Activated CD4-positive, alpha-beta T cell treated with anti-CD3 and anti-CD28 coated beads for 36 hours (primary cell): ENCODE measurements around the gene ANTXR2. TPM values are rescaled to one million over a fixed set of nuclear protein-coding genes. Genes with fewer than 3 reads are reported as not detected.

Source experiments
- ATAC-seq: fragments of 200-7000 bp; cut with Tn5 transposase; one replicate; pipeline ENCODE4 v1.10.0; 2021; ENCODE audit warnings: mild to moderate bottlenecking, moderate library complexity
- CTCF ChIA-PET: fragments of 350-600 bp; sonication (Branson Sonifier 250); formaldehyde crosslinking; loops from one replicate; lab custom pipeline; 2021; ENCODE audit warnings: antibody characterized with exemption; lab: Charles Lee
- POLR2A ChIA-PET: fragments of 350-600 bp; sonication (Branson Sonifier 250); formaldehyde crosslinking; loops from one replicate; lab custom pipeline; 2021; ENCODE audit warnings: antibody characterized with exemption, inconsistent platforms; lab: Charles Lee
- DNase-seq: peaks from one replicate; pipeline ENCODE4 v3.0.0-alpha.2; 2020
- H3K27ac Mint-ChIP-seq: one replicate; pipeline ENCODE4 v1.8.0; 2021; ENCODE audit warnings: mixed read lengths
- H3K27me3 Mint-ChIP-seq: one replicate; pipeline ENCODE4 v1.8.0; 2021; ENCODE audit warnings: mixed read lengths
- H3K36me3 Mint-ChIP-seq: one replicate; pipeline ENCODE4 v1.8.0; 2021; ENCODE audit warnings: low read depth, mixed read lengths
- H3K4me1 Mint-ChIP-seq: one replicate; pipeline ENCODE4 v1.8.0; 2021; ENCODE audit warnings: mixed read lengths
- H3K4me3 Mint-ChIP-seq: one replicate; pipeline ENCODE4 v1.8.0; 2021; ENCODE audit warnings: mild to moderate bottlenecking, moderate library complexity, mixed read lengths
- H3K9me3 Mint-ChIP-seq: one replicate; pipeline ENCODE4 v1.8.0; 2021; ENCODE audit warnings: low read depth, mixed read lengths
- intact Hi-C, 2 experiments: fragments of 100-400 bp; cut with DNase I in 1 of 2; cut with micrococcal nuclease in 1 of 2; formaldehyde crosslinking; loops; one replicate each; pipeline versions ENCODE4 v1.14.2 to v1.15.1; 2022 to 2024; cut with DNase I, micrococcal nuclease
- total RNA-seq, 2 experiments: library from RNA; stranded (reverse); gene quantifications; one replicate each; pipeline ENCODE4 v1.2.3, GENCODE V29; 2021

The ANTXR2 gene
- total RNA-seq, 2 experiments from 2014 or later: 2.3 to 3.8 TPM

- peaks cover 74% of the 10 kb centered on the region for H3K4me1 Mint-ChIP-seq
- POLR2A ChIA-PET: interaction anchor here (0.7 kb wide), 1 partner anchor 85 kb away, joined by 3 read pairs; no protein-coding TSS in a partner anchor
- ATAC-seq: no peak
- CTCF ChIA-PET: interaction anchor here (0.7 to 3.0 kb wide), 5 partner anchors 8 to 116 kb away, joined by 3 to 14 read pairs (median 3); no protein-coding TSS in a partner anchor
- DNase-seq: no peak
- no peaks in the 10 kb centered on the region for H3K9me3 Mint-ChIP-seq
- peak overlapping the region; percentile 56 for H3K27ac Mint-ChIP-seq
- peak overlapping the region; percentile 23 for H3K4me3 Mint-ChIP-seq
- intact Hi-C loops: no loop called here
- no peaks in the 10 kb centered on the region for H3K27me3 Mint-ChIP-seq
- peaks cover 28% of the 10 kb centered on the region for H3K36me3 Mint-ChIP-seq
These were observed 3.8 kb downstream of the ANTXR2 start for GRCh38 chr4:80069108-80069836.

GRCh38 chr4:80065601-80066000 lies 7.4 kb downstream of the ANTXR2 start:
- Mint-ChIP-seq H3K36me3 (peaks cover 36% of the 10 kb centered on the region), H3K9me3 (no peaks in the 10 kb centered on the region), H3K4me3 (no peak overlapping the region), H3K4me1 (peaks cover 55% of the 10 kb centered on the region), H3K27me3 (no peaks in the 10 kb centered on the region), H3K27ac (no peak overlapping the region)
- DNase-seq (no peak), ATAC-seq (no peak)
- CTCF ChIA-PET: interaction anchor here (0.6 kb wide), 1 partner anchor 200 kb away, joined by 3 read pairs; no protein-coding TSS in a partner anchor
- intact Hi-C loops: no loop called here
- POLR2A ChIA-PET: no interaction called here

- DNase-seq (peak; percentile 53), ATAC-seq (peak; percentile 70)
- ChIA-PET CTCF (interaction anchor here (0.6 to 1.9 kb wide), 4 partner anchors 11 to 140 kb away, joined by 3 to 6 read pairs (median 4); partner anchors contain the start of gene ANTXR2), POLR2A (no interaction called here)
- peaks cover 53% of the 10 kb centered on the region for H3K4me1 Mint-ChIP-seq
- peaks cover 24% of the 10 kb centered on the region for H3K36me3 Mint-ChIP-seq
- intact Hi-C loops: loop anchor here in 1 of 2 experiments (1.0 kb wide), 1 partner anchor 8 kb away; no protein-coding TSS in a partner anchor
- no peak overlapping the region for H3K4me3 Mint-ChIP-seq
- no peak overlapping the region for H3K27ac Mint-ChIP-seq
- H3K27me3 Mint-ChIP-seq: no peaks in the 10 kb centered on the region
- H3K9me3 Mint-ChIP-seq: no peaks in the 10 kb centered on the region
These were observed 10.5 kb downstream of the ANTXR2 start for GRCh38 chr4:80062527-80062926.

GRCh38 chr4:80060804-80061203 lies 12.2 kb downstream of the ANTXR2 start:
- Mint-ChIP-seq H3K4me1 (peaks cover 54% of the 10 kb centered on the region), H3K36me3 (peaks cover 23% of the 10 kb centered on the region), H3K27ac (no peak overlapping the region), H3K27me3 (no peaks in the 10 kb centered on the region), H3K4me3 (no peak overlapping the region), H3K9me3 (no peaks in the 10 kb centered on the region)
- CTCF ChIA-PET: interaction anchor here (1.6 to 2.3 kb wide), 2 partner anchors 10 to 39 kb away, joined by 4 to 14 read pairs; no protein-coding TSS in a partner anchor
- intact Hi-C loops: no loop called here
- no peak for DNase-seq
- POLR2A ChIA-PET: no interaction called here
- ATAC-seq: no peak

GRCh38 chr4:80058740-80059139 lies 14.3 kb downstream of the ANTXR2 start:
- peaks cover 20% of the 10 kb centered on the region for H3K36me3 Mint-ChIP-seq
- H3K4me3 Mint-ChIP-seq: peak overlapping the region; percentile 68
- no peaks in the 10 kb centered on the region for H3K9me3 Mint-ChIP-seq
- DNase-seq (peak; percentile 59), ATAC-seq (peak; percentile 86)
- intact Hi-C loops: loop anchor here (1.0 to 10.0 kb wide), 12 partner anchors 12 to 1401 kb away; partner anchors contain the start of gene ANTXR2 (in 1 of the 2)
- H3K27ac Mint-ChIP-seq: peak overlapping the region; percentile 89
- H3K4me1 Mint-ChIP-seq: peaks cover 54% of the 10 kb centered on the region
- ChIA-PET CTCF (interaction anchor here (0.8 to 2.3 kb wide), 5 partner anchors 9 to 126 kb away, joined by 3 to 14 read pairs (median 3); no protein-coding TSS in a partner anchor), POLR2A (interaction anchor here (0.7 kb wide), 1 partner anchor 259 kb away, joined by 3 read pairs; no protein-coding TSS in a partner anchor)
- no peaks in the 10 kb centered on the region for H3K27me3 Mint-ChIP-seq

- ATAC-seq (no peak), DNase-seq (no peak)
- Mint-ChIP-seq H3K36me3 (peaks cover 36% of the 10 kb centered on the region), H3K4me3 (no peak overlapping the region), H3K9me3 (no peaks in the 10 kb centered on the region), H3K4me1 (peaks cover 39% of the 10 kb centered on the region), H3K27me3 (no peaks in the 10 kb centered on the region), H3K27ac (no peak overlapping the region)
- CTCF ChIA-PET: no interaction called here
- POLR2A ChIA-PET: no interaction called here
- intact Hi-C loops: loop anchor here in 1 of 2 experiments (10.0 kb wide), 1 partner anchor 140 kb away; no protein-coding TSS in a partner anchor
These were observed 18.7 kb downstream of the ANTXR2 start for GRCh38 chr4:80054375-80054774.

GRCh38 chr4:80053140-80053910 lies 19.7 kb downstream of the ANTXR2 start:
- H3K27ac Mint-ChIP-seq: no peak overlapping the region
- intact Hi-C loops: loop anchor here in 1 of 2 experiments (10.0 kb wide), 1 partner anchor 139 kb away; no protein-coding TSS in a partner anchor

GRCh38 chr4:80049813-80050534 lies 23.1 kb downstream of the ANTXR2 start:
- Mint-ChIP-seq H3K4me1 (peaks cover 11% of the 10 kb centered on the region), H3K4me3 (no peak overlapping the region), H3K9me3 (no peaks in the 10 kb centered on the region), H3K36me3 (peaks cover 31% of the 10 kb centered on the region), H3K27me3 (no peaks in the 10 kb centered on the region), H3K27ac (no peak overlapping the region)
- DNase-seq: no peak
- ChIA-PET CTCF (interaction anchor here (0.8 kb wide), 1 partner anchor 21 kb away, joined by 3 read pairs; no protein-coding TSS in a partner anchor), POLR2A (no interaction called here)
- ATAC-seq: no peak
- intact Hi-C loops: loop anchor here in 1 of 2 experiments (10.0 kb wide), 1 partner anchor 135 kb away; no protein-coding TSS in a partner anchor

More at GRCh38 chr4:80053140-80053910, 19.7 kb downstream of the ANTXR2 start:
- H3K9me3 Mint-ChIP-seq: no peaks in the 10 kb centered on the region
- no peaks in the 10 kb centered on the region for H3K27me3 Mint-ChIP-seq
- no peak overlapping the region for H3K4me3 Mint-ChIP-seq
- DNase-seq (no peak), ATAC-seq (no peak)
- ChIA-PET CTCF (interaction anchor here (1.5 kb wide), 1 partner anchor 11 kb away, joined by 4 read pairs; no protein-coding TSS in a partner anchor), POLR2A (no interaction called here)
- H3K4me1 Mint-ChIP-seq: peaks cover 28% of the 10 kb centered on the region
- peaks cover 36% of the 10 kb centered on the region for H3K36me3 Mint-ChIP-seq

- Mint-ChIP-seq H3K27me3 (no peaks in the 10 kb centered on the region), H3K4me1 (peaks cover 9% of the 10 kb centered on the region), H3K36me3 (peaks cover 30% of the 10 kb centered on the region), H3K27ac (no peak overlapping the region), H3K4me3 (no peak overlapping the region), H3K9me3 (no peaks in the 10 kb centered on the region)
- intact Hi-C loops: no loop called here
- DNase-seq (no peak), ATAC-seq (no peak)
- CTCF ChIA-PET: interaction anchor here (0.9 kb wide), 1 partner anchor 77 kb away, joined by 3 read pairs; no protein-coding TSS in a partner anchor
- POLR2A ChIA-PET: no interaction called here
These were observed 23.6 kb downstream of the ANTXR2 start for GRCh38 chr4:80049402-80049801.

GRCh38 chr4:80045786-80046185 lies 27.2 kb downstream of the ANTXR2 start:
- ChIA-PET CTCF (no interaction called here), POLR2A (no interaction called here)
- Mint-ChIP-seq H3K4me3 (no peak overlapping the region), H3K36me3 (peaks cover 23% of the 10 kb centered on the region), H3K9me3 (no peaks in the 10 kb centered on the region), H3K27me3 (no peaks in the 10 kb centered on the region), H3K4me1 (peaks cover 4% of the 10 kb centered on the region), H3K27ac (no peak overlapping the region)
- intact Hi-C loops: no loop called here
- DNase-seq: no peak
- no peak for ATAC-seq
